Lower lobe of right lung (tissue), 2 donors: ENCODE measurements around the gene ZNF287. TPM values are rescaled to one million over a fixed set of nuclear protein-coding genes. Genes with fewer than 3 reads are reported as not detected.

Experiments
- ATAC-seq, 2 donors: fragments of 200-7000 bp; cut with Tn5 transposase; one replicate each; pipeline ENCODE4 v1.9.1; 2020 to 2022; ENCODE audit warnings: mild to moderate bottlenecking in 2 of 2, moderate library complexity in 2 of 2
- DNase-seq: peaks from one replicate; pipeline ENCODE4 v3.0.0-alpha.2; 2020
- H3K27ac ChIP-seq: fragments of 200-600 bp; one replicate; pipeline ENCODE4 v1.8.0; 2022
- H3K27me3 ChIP-seq: fragments of 200-600 bp; one replicate; pipeline ENCODE4 v1.8.0; 2022; ENCODE audit warnings: low read depth
- H3K36me3 ChIP-seq: fragments of 200-600 bp; one replicate; pipeline ENCODE4 v1.8.0; 2022; ENCODE audit warnings: mild to moderate bottlenecking
- H3K4me1 ChIP-seq: fragments of 200-600 bp; one replicate; pipeline ENCODE4 v1.8.0; 2022
- H3K4me3 ChIP-seq: fragments of 200-600 bp; one replicate; pipeline ENCODE4 v1.8.0; 2022; ENCODE audit warnings: mild to moderate bottlenecking
- H3K9me3 ChIP-seq: fragments of 200-600 bp; one replicate; pipeline ENCODE4 v1.8.0; 2022
- CTCF ChIP-seq: fragments of 200-600 bp; IDR thresholded peaks from one replicate; pipeline ENCODE4 v1.8.0; 2022; ENCODE audit warnings: antibody characterized with exemption, mild to moderate bottlenecking
- intact Hi-C: fragments of 100-400 bp; cut with DNase I; formaldehyde crosslinking; loops from one replicate; pipeline ENCODE4 v1.11.0; 2022
- long read RNA-seq: library from polyadenylated mRNA; unstranded; transcript quantifications from one replicate; pipeline ENCODE4 v2.0.0, GENCODE V29; 2021
- total RNA-seq: library from RNA; stranded (reverse); fragmentation: NEBNext Ultra II Directional; extraction: Animal tissue kit (Norgen Biotek cat#: 25700); gene quantifications from one replicate; pipeline ENCODE4 v1.2.1, GENCODE V29; 2021
- donor health status: DM: no; HTN: yes; CAD: no; lungs with severe emphysema.

The ZNF287 gene
- 5.2 TPM for total RNA-seq
- long read RNA-seq, transcript ZNF287-202 (6 exons, 3,208 nt), result major isoform, 6 of 7 reads
- long read RNA-seq, partial matches to known transcripts, result 0 of 7 reads
- long read RNA-seq, other reads (novel, unspliced or antisense), result 1 of 7 reads

GRCh38 chr17:16568541-16569357, at the start of gene ZNF287:
ZNF287 (minus strand) TSS chr17:16569204; CDS start chr17:16567731, 1,473 bp downstream.
- intact Hi-C loops, result no loop called here
- H3K27ac ChIP-seq, result peak within 1 kb of the TSS; percentile 61
- H3K4me1 ChIP-seq, result peaks cover 7% of the 10 kb centered on the region

GRCh38 chr17:16617481-16618060, 48.6 kb upstream of the ZNF287 start:
- TF ChIP-seq CTCF, result no peak
- no peak for DNase-seq
- Histone ChIP-seq H3K9me3 (peaks cover 77% of the 10 kb centered on the region), H3K27ac (no peak overlapping the region), H3K4me3 (no peak overlapping the region), H3K4me1 (no peaks in the 10 kb centered on the region), H3K27me3 (no peaks in the 10 kb centered on the region), H3K36me3 (no peaks in the 10 kb centered on the region)
- no peak for ATAC-seq
- intact Hi-C loops, result no loop called here

More at GRCh38 chr17:16568541-16569357, at the start of gene ZNF287:
- Histone ChIP-seq H3K9me3 (no peaks in the 10 kb centered on the region), H3K4me3 (peak within 1 kb of the TSS; percentile 76), H3K27me3 (peaks cover 3% of the 10 kb centered on the region), H3K36me3 (peaks cover 9% of the 10 kb centered on the region)
- TF ChIP-seq CTCF, result no peak
- ATAC-seq (peak; percentile 98 to 100), DNase-seq (peak; percentile 96)

GRCh38 chr17:16599537-16599936, 30.5 kb upstream of the ZNF287 start:
- Histone ChIP-seq H3K27ac (no peak overlapping the region), H3K4me1 (no peaks in the 10 kb centered on the region), H3K4me3 (no peak overlapping the region), H3K36me3 (no peaks in the 10 kb centered on the region), H3K9me3 (no peaks in the 10 kb centered on the region), H3K27me3 (no peaks in the 10 kb centered on the region)
- DNase-seq (no peak), ATAC-seq (no peak)
- intact Hi-C loops, result no loop called here
- TF ChIP-seq CTCF, result no peak

- no peaks in the 10 kb centered on the region for H3K36me3 ChIP-seq
- no peak overlapping the region for H3K27ac ChIP-seq
- H3K4me1 ChIP-seq, result no peaks in the 10 kb centered on the region
- ATAC-seq (no peak), DNase-seq (no peak)
- no peaks in the 10 kb centered on the region for H3K9me3 ChIP-seq
- no peak overlapping the region for H3K4me3 ChIP-seq
- intact Hi-C loops, result no loop called here
- TF ChIP-seq CTCF, result no peak
- H3K27me3 ChIP-seq, result no peaks in the 10 kb centered on the region
Observed at GRCh38 chr17:16593356-16594102, 24.5 kb upstream of the ZNF287 start.
